HG02759 (cell line): ENCODE measurements around the gene TACR2.
A peak's percentile ranks its signal among the peaks of the same experiment; 100 is the strongest.

Experiments
- ATAC-seq: cut with Tn5 transposase; IDR thresholded peaks from one replicate; pipeline ENCODE4 v1.9.1; 2021; ENCODE audit warnings: mild to moderate bottlenecking, moderate library complexity; ENCODE audit not compliant: unreplicated experiment

The TACR2 gene

DNA sequence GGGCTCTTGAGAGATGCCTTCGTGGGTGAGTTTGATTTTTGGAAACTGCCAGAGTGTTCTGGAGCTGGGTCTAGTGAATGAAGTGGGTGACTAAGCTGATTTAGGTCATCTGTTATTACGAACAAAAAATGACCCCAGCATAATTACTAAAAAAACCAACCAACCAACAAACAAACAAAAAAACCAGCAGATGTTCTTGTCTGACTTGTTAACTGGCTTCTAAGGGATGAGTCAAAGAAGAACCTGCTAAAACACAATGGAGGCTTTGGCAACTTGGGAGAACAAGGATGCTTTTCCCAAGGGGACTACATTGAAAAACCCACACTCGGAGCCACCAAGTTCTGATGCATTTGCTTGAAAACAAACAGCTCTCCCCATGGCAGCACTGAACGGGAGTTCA is 11.5 kb downstream of the TACR2 start:
- ATAC-seq, result no peak

DNA sequence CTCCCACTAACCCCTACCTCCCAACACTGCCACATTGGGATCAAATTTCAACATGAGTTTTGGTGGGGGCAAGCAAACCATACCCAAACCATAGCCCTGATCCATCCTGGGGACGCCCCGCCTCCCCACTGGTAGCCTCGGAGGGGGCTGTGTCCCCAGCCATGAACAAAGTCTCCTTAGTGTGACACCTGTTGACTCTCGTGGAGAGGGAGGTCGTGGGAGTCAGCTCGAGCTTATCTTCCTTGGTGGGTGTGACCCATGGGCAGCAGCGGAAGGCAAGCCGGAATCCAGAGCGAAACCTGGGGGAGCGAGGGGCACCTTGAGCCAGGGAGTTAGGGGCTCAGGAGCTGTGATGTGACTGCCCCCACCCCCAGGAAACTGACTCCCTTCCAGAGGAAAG is 11.9 kb downstream of the TACR2 start:
- no peak for ATAC-seq

DNA sequence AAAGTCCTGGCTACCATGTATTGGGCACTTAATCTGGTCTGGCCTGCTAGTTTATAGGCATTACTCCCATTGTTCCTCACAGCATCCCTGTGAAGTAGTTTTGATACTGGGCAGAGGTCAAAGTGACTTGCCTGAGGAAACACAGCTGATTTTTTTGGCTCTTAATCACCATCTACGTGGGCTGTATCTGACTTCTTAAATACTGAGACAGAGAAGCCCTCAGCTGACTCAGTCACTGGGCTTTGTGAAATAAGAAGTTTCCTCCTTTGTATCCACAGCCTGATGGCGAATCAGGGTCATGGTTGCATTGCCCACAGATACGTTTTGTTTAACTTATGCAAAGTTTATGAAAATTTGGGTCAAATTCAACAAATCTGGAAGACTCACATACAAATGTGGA is 13.2 kb downstream of the TACR2 start:
- no peak for ATAC-seq

DNA sequence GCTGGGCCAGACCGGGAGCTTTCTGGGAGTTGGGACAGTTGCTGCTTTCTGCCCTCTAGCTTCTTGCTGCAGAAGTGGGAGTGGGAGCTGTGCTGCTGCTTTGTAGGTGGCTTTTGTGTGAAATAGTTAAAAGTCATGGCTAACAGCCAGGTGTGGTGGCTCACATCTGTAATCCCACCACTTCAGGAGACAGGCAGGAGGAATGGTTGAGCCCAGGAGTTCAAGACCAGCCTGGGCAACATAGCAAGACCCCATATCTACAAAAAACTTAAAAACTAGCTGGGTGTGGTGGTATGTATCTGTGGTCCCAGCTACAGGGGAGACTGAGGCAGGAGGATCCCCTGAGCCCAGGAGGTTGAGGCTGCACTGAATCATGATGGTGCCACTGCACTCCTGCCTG is 13.7 kb downstream of the TACR2 start:
- no peak for ATAC-seq

DNA sequence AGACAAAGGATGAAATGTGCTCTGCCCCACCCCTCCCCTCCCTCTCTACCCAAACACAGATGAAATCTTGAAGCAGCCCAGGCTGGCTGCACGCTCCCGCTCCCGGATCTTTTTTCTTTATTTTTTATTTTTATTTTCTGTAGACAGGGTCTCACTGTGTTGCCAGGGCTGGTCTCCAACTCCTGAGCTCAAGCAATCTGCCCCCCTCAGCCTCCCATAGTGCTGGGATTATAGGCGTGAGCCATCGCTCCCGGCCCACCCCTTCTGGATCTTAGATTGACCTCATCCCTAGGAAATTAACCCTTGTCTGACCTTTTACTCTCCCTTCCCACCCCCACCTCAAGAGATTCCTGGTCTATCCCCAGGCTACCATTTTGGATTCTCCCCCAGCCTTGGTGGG is 14.3 kb downstream of the TACR2 start:
- no peak for ATAC-seq

DNA sequence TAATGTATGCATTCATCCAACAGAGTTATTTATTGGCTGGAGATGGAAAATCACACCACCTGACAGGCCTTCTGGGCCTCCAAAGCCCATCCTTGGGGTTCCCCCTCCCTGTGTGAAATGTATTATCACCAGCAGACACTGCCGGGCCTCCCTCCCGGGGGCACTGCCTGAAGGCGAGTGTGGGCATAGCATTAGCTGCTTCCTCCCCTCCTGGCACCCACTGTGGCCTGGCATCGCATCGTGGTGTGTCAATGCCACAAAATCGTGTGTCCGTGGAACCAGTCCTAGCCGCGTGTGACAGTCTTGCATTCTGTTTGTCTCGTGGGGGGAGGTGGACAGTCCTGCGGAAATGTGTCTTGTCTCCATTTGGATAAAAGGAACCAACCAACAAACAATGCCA is 15.3 kb downstream of the TACR2 start:
- no peak for ATAC-seq

DNA sequence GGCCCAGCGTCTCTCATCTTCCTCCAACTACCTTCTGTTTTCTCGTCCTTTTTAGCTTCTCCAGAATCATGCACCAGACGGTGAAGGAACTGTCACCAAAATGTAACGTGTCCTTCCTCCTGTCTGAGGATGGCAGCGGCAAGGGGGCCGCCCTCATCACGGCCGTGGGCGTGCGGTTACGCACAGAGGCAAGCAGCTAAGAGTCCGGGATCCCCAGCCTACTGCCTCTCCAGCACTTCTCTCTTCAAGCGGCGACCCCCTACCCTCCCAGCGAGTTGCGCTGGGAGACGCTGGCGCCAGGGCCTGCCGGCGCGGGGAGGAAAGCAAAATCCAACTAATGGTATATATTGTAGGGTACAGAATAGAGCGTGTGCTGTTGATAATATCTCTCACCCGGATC is 15.8 kb downstream of the TACR2 start:
- ATAC-seq, result no peak

DNA sequence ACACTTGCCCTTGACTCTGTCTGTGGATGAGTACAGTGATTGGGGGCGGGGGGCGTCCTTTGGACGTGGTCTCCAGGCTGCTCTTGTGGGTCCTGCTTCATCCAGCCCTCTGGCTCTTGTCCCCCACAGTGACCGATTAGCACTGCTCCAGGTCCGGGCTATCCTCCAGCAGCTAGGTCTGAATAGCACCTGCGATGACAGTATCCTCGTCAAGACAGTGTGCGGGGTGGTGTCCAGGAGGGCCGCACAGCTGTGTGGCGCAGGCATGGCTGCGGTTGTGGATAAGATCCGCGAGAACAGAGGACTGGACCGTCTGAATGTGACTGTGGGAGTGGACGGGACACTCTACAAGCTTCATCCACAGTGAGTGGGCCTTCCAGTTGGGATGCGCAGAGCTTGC is 18.3 kb downstream of the TACR2 start:
- ATAC-seq, result no peak

DNA sequence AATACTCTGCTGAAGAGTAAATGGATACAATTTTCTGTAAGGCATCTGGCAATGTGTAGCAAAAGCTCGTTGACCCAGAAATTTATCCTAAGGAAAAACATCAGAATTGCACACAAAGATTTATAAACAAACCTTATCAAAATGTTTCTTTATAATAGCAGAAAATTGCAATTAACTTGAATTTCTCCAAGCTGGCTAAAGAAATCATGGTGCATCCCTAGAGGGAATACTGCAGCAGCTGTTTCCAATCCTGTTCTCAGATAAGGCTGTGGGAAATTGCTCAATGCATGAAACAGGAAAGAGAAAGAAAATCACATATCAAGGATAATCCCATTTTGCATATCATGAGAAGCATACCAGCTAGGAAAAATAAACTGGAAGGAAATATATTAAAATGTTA is 18.7 kb downstream of the TACR2 start:
- ATAC-seq, result no peak

DNA sequence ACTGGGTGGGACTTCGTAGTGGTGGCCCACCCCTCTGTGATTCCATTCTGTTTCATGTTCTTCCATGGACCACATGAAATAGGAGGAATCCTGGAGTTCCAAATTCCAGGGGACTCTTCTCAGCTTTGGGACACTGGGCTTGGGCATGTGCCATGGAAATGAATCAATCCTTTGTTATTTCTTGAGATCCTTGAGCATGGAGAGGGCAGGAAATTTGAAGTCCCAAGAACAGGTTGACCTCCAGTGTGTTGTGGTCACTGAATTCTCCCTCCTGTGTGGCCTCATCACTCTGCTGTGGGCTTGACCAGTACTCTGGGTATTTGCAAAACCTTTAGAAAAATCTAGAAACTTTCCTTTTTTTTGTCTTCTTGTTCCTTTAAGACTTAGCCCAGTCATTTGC is 22.7 kb downstream of the TACR2 start:
- no peak for ATAC-seq

DNA sequence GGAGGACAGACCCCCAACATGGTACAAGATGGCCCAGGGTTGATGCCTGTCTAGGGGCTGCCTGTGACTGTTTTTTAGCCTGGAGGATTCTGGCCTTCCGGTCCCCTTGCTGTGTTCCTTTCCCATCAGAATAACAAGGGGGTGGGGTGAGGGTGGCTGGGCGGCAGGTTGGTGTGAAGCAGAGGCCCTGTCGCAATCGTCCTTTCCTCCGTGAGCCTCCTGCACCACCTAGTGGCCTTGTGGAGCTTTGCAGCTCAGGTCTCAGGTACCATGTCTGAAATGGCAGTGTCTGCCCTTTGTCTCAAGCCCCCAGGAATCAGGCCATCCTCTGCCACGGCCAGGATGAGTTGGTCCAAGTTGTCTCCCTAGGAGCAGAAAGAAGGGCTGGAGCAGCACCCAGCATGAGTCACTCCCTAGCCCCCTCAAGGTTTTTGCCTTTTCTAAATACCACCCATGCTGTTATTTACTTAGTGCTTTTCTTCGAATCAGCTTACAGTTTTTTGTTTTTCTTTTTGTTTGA is 24.2 kb downstream of the TACR2 start:
- ATAC-seq, result peak; percentile 93

DNA sequence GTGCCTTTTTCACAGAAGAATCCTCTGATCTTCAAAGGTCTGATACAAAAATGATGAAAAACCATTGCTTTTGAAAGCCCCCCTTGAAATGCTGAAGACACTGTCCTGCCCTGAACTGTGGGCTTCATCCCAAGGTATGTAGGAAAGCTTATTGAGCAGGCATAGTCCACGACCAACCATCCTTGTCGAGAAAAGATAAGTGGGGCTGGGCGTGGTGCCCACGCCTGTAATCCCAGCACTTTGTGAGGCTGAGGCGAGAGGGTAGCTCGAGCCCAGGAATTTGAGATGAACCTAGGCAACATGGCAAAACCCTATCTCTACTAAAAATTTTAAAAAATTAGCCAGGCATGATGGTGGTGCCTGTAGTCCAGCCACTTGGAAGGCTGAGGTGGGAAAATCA is 25.6 kb downstream of the TACR2 start:
- no peak for ATAC-seq

DNA sequence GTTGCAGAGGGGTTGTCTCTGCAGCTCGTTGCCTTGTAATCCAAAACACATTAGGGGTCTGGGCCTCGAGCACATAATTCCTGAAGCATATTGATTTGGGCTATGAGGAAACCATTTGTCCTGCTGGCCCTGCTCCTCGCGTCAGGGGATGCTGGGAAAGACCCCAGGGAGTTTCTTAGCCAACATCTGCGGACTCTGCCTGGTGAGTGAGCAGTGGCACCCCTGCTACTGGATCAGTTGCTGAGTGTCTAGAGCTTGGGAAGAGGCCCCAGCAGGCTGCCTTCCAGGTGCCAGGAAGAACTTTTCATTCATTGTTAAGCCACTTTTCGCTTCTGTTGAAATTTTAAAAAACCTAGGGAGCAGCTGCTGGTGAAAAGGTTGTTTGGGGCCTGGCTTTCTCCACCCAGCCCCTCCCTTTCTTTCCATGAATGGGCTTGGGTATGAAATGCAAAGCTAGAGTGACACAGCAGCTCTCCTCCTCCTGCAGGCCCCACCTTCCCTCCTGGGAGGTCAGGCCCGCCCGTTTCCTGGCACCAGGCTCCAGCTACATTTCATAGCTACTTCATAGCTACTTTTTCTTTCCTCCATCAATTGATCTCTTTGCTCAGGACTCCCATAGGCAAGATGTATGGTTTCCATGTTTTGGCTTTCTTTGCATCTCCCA is 26.8 kb downstream of the TACR2 start:
- no peak for ATAC-seq

DNA sequence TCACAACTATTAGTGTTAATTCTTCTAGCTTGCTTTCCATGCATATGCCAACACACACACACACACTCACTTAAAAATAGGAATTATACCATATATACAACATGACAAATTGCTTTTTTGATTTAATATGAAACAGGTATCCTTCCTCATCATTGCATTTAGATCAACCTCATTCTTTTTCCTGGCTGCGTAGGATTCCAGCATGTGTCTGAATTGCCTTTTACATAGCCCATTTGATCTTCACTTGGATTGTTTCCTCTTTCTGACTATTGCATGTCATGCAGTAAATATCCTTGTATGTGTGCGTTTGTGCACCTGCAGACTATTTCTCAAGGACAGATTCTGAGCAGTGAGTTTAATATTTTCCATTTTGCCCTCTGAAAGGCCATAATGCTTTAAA is 28.2 kb downstream of the TACR2 start:
- ATAC-seq, result no peak

DNA sequence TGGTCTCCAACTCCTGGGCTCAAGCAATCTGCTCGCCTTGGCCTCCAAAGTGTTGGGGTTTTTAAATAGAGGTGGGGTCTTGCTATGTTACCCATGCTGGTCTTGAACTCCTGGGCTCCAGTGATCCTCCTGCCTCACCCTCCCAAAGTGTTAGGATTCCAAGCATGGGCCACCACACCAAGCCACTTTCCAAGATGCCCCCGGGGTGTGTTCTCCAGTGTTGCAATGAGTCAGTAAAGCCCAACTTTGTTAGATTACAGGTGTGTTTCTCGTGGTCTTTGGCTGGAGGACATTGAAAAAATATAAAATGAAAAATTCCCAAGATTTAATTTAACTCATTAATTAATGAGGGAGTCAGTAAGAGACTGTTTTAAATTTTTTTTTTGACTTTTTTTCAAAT is 29.2 kb downstream of the TACR2 start:
- no peak for ATAC-seq

DNA sequence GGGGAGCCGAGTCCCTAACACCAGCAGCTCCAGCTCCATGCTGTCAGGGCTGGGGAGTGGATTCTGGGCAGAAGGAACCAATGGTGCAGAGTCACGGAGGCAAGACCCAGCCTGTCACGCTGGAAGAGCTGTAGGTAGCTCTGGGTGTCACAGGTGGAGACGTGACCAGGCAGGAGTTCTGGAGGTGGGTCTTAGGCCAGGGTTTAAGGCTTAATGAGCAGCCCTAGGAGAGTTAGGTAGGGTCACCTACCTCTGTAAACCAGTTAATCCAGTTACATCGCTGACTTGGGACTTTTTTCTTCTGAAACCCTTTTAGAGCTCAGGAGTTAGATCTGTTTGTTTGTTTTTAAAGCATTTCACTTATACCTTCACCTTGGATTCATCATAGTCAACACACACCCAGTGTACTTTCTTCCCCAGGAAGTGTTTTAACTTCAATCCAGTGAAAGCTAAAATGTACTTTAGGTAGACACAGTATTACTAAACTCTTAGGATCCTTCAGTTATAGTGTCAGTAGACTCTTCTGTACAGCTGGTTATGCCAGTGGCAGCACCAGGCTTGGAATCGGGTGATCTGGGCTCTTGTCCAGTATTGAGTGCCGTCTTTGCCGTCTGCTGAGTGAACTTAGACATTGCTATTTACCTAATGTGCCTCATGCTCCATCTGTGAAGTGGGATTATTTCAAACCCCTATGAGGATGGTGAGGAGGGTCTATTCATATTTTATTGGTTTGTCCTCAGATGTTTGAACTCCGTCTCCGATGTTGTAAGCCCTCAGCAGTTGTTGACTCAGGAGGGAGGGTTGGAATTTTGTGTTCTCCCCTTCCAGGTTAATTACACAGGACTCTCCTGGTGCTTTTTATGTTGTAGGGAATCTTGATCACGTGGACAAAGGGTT is 31.0 kb downstream of the TACR2 start:
- ATAC-seq, result no peak

DNA sequence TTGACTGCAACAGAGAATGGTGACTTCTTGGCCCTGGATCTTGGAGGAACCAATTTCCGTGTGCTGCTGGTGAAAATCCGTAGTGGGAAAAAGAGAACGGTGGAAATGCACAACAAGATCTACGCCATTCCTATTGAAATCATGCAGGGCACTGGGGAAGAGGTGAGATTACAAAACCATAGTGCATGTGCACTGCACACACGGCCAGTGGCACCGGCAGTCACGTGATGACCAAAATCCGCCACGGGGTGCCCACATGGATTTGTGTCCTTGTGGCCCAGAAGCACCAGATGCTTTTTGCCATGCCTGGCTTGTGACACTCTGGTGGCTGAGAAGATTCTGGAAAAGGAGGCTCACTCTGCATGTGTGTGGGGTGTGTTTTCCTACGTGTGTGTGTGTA is 32.4 kb downstream of the TACR2 start:
- ATAC-seq, result no peak

DNA sequence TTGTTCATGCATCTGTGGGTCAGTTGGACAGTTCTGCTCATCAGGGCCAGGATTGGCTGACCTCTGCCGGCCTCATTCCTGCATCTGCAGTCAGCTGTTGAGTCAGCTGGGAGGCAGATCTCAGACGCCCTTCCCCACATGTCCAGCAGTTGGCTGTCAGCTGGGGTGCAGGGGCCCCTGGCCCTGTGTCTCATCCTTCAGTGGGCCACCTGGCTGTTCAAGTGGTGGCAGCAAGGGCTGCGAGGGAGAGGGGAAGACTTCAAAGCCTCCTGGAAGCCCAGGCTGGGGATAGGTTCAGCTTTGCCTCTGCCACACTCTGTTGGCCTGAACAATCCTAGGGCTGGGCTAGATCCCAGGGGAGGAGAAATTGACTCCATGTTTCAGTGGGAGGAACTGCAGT is 33.2 kb downstream of the TACR2 start:
- ATAC-seq, result no peak

DNA sequence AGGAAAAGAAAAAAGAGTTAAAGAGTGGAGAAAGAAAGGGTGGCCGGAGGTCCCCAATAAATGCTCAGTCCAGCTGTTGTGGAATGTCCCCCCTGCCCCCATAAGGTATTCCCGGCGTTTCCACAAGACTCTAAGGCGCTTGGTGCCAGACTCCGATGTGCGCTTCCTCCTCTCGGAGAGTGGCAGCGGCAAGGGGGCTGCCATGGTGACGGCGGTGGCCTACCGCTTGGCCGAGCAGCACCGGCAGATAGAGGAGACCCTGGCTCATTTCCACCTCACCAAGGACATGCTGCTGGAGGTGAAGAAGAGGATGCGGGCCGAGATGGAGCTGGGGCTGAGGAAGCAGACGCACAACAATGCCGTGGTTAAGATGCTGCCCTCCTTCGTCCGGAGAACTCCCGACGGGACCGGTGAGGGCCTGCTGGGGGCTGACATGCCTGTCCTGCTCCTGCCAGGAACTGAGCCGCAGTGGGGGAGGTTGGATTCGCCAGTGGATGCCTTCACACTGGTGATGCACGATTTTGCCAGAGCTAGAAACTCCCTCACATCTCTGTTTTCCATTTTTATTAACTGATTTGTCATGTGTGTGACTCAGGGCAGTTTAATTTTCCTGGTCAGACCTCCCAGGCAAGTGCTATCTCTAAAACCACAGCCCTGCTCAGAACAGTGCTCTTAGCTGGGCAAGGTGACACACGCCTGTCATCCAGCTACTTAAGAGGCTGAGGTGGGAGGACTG is 34.2 kb downstream of the TACR2 start:
- no peak for ATAC-seq

DNA sequence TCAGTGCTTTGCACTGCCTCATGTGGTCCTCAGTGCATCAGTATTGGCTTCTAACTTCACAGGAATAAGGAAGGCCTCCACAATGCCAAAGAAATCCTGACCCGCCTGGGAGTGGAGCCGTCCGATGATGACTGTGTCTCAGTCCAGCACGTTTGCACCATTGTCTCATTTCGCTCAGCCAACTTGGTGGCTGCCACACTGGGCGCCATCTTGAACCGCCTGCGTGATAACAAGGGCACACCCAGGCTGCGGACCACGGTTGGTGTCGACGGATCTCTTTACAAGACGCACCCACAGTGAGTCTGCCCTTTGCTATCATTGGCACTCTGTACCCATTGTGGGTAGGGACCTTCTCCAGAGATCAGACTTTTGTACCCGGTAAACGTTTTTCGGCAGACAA is 36.9 kb downstream of the TACR2 start:
- no peak for ATAC-seq

DNA sequence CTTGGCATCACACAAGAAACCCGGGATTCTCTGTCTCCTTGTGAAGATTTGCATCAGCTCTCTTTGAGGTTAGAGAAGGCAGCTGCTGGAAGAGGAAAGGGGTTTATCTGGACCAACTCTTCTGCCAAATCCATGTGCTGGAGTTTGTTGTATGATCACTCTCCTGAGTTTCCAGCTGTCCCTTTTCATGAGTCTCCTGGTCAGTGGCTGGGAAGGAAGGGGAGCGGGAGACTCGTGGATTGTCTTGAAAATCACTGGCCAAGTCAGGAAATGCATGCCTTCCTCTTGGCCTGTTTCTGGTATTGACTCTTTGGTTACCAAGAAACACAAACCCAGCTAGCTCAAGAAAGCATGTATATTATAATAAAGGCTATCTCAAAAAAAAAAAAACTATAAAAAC is 38.8 kb downstream of the TACR2 start:
- ATAC-seq, result no peak

DNA sequence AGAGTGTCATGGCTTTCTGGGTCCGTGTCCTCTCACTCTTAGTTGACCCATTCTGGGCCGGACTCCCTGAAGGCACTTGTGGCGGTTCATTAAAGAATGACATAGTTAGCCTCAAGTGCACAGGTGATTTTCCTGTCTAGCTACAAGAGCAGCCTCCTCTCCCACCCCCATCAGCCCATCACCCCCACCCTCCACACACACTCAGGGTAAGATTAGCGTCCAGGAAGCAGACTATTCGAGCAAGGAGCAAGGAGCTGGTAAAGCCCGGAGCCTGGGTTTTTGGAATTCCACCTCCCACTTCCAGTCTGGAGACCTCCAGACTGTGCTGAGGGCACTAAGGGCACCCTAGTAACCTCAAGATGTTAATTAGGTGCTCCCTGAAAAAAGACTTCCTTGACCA is 39.5 kb downstream of the TACR2 start:
- ATAC-seq, result no peak
